ENCODE measurements around the gene ADGRA1.

The ADGRA1 gene

DNA sequence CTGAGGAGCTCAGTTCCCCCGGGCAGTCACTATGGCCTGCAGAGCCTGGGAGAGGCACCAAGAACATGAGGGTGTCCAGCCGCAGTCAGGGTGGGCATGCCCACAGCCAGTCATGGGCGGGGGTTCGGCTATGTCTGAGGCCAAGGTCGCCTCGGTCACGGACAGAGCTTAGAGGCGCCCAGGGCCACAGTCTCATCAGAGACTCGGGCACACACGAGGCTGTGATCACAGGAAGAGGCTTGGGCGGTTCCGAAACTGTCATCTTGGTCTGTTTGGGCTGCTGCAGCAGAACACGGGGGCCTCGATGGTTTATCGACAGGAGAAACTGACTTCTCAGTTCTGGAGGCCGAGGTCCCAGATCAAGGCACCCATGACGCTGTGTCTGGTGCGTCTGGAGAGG, 9.7 kb downstream of the ADGRA1 start:
- TF ChIP-seq, protein P1, sequence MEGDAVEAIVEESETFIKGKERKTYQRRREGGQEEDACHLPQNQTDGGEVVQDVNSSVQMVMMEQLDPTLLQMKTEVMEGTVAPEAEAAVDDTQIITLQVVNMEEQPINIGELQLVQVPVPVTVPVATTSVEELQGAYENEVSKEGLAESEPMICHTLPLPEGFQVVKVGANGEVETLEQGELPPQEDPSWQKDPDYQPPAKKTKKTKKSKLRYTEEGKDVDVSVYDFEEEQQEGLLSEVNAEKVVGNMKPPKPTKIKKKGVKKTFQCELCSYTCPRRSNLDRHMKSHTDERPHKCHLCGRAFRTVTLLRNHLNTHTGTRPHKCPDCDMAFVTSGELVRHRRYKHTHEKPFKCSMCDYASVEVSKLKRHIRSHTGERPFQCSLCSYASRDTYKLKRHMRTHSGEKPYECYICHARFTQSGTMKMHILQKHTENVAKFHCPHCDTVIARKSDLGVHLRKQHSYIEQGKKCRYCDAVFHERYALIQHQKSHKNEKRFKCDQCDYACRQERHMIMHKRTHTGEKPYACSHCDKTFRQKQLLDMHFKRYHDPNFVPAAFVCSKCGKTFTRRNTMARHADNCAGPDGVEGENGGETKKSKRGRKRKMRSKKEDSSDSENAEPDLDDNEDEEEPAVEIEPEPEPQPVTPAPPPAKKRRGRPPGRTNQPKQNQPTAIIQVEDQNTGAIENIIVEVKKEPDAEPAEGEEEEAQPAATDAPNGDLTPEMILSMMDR (IDR thresholded peaks at IDR 0.05; ENCODE audit: low read depth, low read length), result no peak
- DNase-seq (ENCODE audit: extremely low read depth, low read depth), result no peak

DNA sequence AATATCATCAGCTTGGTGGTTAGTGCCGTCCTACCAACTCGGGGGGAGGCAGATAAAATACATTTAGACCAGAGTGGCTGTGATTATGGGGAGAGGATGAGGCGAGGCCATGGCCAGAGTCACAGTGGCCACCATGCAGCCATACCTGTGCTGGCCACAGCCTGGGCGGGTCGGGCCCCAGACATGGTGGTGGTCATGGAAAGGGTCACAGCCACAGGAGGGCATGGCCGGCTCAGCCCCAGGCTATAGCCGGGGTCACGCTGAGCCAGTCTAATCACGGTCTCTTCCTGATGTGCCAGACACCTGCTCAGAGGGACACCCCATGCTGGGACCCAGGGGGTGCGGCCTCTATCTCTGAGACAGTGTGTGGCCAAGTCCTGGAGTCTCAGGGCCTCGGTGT, 10.2 kb downstream of the ADGRA1 start:
- TF ChIP-seq, protein P1 (IDR thresholded peaks at IDR 0.05; ENCODE audit: low read depth, low read length), result no peak
- no peak for DNase-seq (ENCODE audit: extremely low read depth, low read depth)

GRCh38 chr10:133098426-133099124, 10.9 kb downstream of the ADGRA1 start:
- no peak for DNase-seq (ENCODE audit: extremely low read depth, low read depth)
- TF ChIP-seq, protein P1 (IDR thresholded peaks at IDR 0.05; ENCODE audit: low read depth, low read length), result no peak

- TF ChIP-seq, protein P1 (IDR thresholded peaks at IDR 0.05; ENCODE audit: low read depth, low read length), result no peak
- DNase-seq (ENCODE audit: extremely low read depth, low read depth), result no peak
Observed at GRCh38 chr10:133099571-133099970, 11.8 kb downstream of the ADGRA1 start.

GRCh38 chr10:133100186-133100585, 12.5 kb downstream of the ADGRA1 start:
- TF ChIP-seq, protein P1 (IDR thresholded peaks at IDR 0.05; ENCODE audit: low read depth, low read length), result no peak
- no peak for DNase-seq (ENCODE audit: extremely low read depth, low read depth)

GRCh38 chr10:133100706-133101415, 13.1 kb downstream of the ADGRA1 start:
- DNase-seq (ENCODE audit: extremely low read depth, low read depth), result no peak
- TF ChIP-seq, protein P1 (IDR thresholded peaks at IDR 0.05; ENCODE audit: low read depth, low read length), result no peak

GRCh38 chr10:133101416-133101810, 13.7 kb downstream of the ADGRA1 start:
- TF ChIP-seq, protein P1 (IDR thresholded peaks at IDR 0.05; ENCODE audit: low read depth, low read length), result no peak
- no peak for DNase-seq (ENCODE audit: extremely low read depth, low read depth)
